ENCODE measurements around the gene CNTN4. TPM values are rescaled to one million over a fixed set of nuclear protein-coding genes. Genes with fewer than 3 reads are reported as not detected.

CNTN4 gene
- total and polyA plus RNA-seq, 2 of the 8 experiments (the other 6 are each of a cell fraction or from before 2014, with no cell fraction given), result 0.41 to 2.2 TPM

DNA sequence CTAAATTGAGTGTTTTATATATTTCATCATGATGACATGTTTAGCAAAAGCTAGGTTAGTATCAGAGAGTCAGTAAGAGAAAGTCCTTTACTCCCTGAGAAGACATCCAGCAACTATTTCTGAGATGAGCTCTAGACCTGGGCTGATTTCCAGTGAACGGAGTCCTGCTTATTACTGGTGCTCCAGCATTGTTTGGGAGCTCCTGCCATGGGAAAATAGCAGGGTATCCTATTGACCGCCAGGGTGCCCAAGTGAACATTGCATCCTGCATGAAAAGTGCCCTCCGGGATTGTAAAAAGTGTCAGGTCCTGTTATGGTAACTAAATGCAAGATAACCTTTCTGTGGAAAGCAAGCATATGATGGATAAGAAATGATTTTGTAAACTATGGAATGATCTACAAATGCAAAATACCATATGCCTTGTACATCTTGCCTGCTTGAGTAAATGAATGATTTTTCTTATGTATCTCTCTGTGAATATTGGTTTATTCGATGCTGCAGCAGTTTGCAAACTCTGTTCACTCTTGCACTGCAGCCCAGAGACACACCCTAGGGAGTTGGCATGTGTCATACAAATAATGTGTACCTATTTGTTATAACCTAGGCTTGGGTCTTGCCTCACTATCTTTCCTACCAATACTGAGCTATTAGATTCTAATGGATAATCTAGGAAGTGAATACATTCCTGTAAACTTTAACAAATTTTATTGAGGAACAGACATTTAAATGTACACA lies 914.8 kb downstream of the CNTN4 start (continued):
- TF ChIP-seq BRCA1 (IDR thresholded peaks at IDR 0.05; ENCODE audit: low read depth, low read length), result no peak
